ENCODE results near the gene SSTR4.

SSTR4 gene

GRCh38 chr20:23084282-23084844, 49.3 kb downstream of the SSTR4 start:
- DNase-seq (ENCODE audit: extremely low read depth, low read depth) = no peak
- no peak for TF ChIP-seq CTCF (IDR thresholded peaks at IDR 0.05; ENCODE audit: low read depth, low read length)

GRCh38 chr20:23084845-23085365, 49.8 kb downstream of the SSTR4 start:
- no peak for TF ChIP-seq CTCF (IDR thresholded peaks at IDR 0.05; ENCODE audit: low read depth, low read length)
- no peak for DNase-seq (ENCODE audit: extremely low read depth, low read depth)

GRCh38 chr20:23085436-23086055, 50.4 kb downstream of the SSTR4 start:
- no peak for DNase-seq (ENCODE audit: extremely low read depth, low read depth)
- no peak for TF ChIP-seq CTCF (IDR thresholded peaks at IDR 0.05; ENCODE audit: low read depth, low read length)

- DNase-seq (ENCODE audit: extremely low read depth, low read depth) = no peak
- no peak for TF ChIP-seq CTCF (IDR thresholded peaks at IDR 0.05; ENCODE audit: low read depth, low read length)
These were observed 51.0 kb downstream of the SSTR4 start, which contains the start of gene CD93 for GRCh38 chr20:23086056-23086566. TSS of gene CD93 (minus strand) at chr20:23086324. CDS start at chr20:23086192, 132 bp downstream.

GRCh38 chr20:23086931-23087411, 51.9 kb downstream of the SSTR4 start:
- DNase-seq (ENCODE audit: extremely low read depth, low read depth) = no peak
- TF ChIP-seq CTCF (IDR thresholded peaks at IDR 0.05; ENCODE audit: low read depth, low read length) = no peak

GRCh38 chr20:23087587-23088251, 52.6 kb downstream of the SSTR4 start:
- DNase-seq (ENCODE audit: extremely low read depth, low read depth) = no peak
- no peak for TF ChIP-seq CTCF (IDR thresholded peaks at IDR 0.05; ENCODE audit: low read depth, low read length)
